ELF-1 (cell line): Measurements from ENCODE around the gene DAPP1.
"Not testable (repeated sequence)": the region's sequence is repeated elsewhere in the genome, so short reads cannot be mapped to it uniquely, and the experiment has no call there.

Source experiments
- DNase-seq: peaks from one replicate; pipeline ENCODE4 v3.0.0-alpha.2; 2016; ENCODE audit warnings: low read depth, low spot score

The DAPP1 gene

GRCh38 chr4:99824070-99824599 lies 7.5 kb downstream of the DAPP1 start:
- no peak for DNase-seq

GRCh38 chr4:99825272-99825671 lies 8.6 kb downstream of the DAPP1 start:
- DNase-seq: peak; percentile 26

DNA sequence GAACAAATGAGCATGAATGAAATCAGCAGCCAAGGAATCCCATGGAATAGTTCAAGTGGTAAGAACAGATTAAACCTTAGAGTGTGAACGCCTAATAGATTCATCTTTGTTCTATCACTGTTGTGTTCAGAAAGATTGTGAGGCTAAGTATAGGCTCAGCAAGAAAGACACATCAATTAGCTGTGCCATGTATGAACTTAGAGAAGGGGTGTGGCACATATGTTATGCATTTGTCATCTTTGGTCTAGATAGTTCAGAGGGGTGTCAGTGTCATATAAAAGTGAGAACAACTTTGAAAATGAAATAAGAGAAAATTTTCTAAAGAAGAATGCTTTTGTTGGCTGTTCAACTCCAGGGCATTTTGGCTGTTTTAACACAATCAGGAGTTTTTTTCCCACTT lies 9.4 kb downstream of the DAPP1 start:
- no peak for DNase-seq

- no peak for DNase-seq
These were observed 10.8 kb downstream of the DAPP1 start for GRCh38 chr4:99827454-99827853.

DNA sequence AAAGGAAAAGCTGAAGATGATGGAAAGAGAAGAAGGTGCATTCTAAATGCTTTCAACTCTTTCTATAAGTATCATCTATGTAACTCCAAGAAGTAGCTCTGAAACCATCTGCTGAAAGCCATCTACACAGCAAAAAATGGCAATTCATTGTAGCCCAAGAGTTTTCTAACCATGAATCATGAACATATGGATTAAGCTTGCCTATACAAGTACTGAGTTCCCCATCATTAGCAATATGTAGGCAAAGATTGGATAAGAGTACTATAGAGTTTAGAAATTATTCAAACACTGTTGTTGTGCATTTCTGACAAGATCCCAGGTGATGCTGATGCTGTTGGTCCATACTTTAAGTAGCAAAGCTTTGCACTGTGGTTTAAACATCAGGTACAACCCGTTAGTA lies 11.2 kb downstream of the DAPP1 start:
- DNase-seq: no peak

DNA sequence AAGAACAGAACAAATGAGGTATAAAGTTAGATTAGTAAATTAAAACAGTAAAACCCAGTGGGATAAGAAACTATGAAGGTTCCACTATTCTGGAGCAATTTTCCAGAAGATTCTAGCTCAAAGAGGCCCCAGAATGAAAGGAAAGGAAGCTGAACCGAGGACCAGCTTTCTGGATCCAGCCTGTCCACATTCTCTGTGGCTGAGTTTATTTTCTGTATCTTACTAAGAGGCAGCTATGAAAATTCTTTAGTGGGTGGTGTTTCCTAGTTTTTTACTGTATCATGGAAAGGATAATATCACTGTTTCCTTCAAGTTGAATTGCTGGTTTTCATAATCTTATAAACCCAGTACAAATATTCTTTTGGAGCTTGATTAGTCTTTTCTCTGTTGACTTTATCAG lies 11.8 kb downstream of the DAPP1 start:
- DNase-seq: no peak

GRCh38 chr4:99830051-99830450 lies 13.4 kb downstream of the DAPP1 start:
- DNase-seq: not testable (repeated sequence)

DNA sequence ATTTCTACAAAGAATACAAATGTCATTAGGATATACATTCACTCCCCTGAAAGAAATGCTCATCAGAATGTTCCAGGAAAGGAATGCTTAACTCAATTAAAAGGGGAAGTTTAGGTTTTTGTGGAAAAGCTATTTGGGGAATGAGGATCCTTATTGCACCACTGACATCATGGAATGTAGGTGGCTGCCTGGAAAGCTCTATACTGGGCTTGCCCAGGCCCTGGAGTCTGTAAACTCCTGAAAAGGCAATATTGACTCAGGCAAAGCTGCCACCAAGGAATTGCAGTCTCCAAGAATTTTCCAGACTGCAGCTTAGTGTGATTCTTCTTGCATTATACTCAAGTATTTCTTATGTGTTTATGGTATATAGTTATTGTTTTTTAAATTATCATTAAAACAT lies 15.7 kb downstream of the DAPP1 start:
- no peak for DNase-seq

GRCh38 chr4:99832758-99833157 lies 16.1 kb downstream of the DAPP1 start:
- DNase-seq: no peak

DNA sequence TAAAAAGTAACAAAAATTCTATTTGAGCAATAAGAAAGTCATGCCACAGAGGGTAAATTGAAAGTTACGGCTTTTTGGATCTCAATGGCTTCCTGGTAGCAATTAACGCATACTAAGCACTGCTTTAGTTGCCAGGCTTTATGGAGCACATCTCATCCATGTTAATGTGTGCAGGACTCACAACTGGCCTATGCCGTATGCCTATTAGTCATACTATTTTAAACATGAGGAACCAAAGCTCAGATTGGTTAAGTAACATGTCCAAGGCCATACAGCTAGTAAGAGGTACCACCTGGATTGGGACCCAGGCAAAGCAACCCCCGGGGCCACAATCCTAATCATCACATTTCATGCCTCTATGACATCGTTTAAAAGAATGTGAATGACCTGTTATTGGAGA lies 17.1 kb downstream of the DAPP1 start:
- DNase-seq: no peak

- DNase-seq: no peak
These were observed 17.9 kb downstream of the DAPP1 start for GRCh38 chr4:99834569-99834968.

- DNase-seq: no peak
These were observed 19.3 kb downstream of the DAPP1 start for GRCh38 chr4:99835942-99836341.

GRCh38 chr4:99838927-99839326 lies 22.3 kb downstream of the DAPP1 start:
- DNase-seq: no peak

DNA sequence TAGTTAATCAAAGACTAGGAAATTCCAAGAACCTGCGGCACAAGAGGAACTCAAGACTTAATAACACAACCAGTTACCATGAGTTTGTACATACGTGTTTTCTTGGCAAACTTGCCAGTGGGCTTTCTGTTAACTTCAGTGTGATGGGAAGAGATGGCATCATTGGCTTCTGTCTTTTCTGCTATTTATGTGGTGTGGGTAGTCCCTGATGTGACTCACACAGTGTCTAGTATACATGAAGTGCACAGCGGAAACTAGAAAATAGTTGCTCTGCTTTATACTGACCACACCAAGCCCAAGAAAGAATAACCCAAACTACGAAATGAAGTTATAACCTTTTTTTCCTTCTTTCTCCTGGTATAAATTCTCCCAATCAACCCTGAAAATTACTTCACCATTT lies 24.5 kb downstream of the DAPP1 start:
- DNase-seq: no peak

GRCh38 chr4:99843413-99843812 lies 26.8 kb downstream of the DAPP1 start:
- no peak for DNase-seq

- no peak for DNase-seq
These were observed 27.4 kb downstream of the DAPP1 start for GRCh38 chr4:99844048-99844447.

DNA sequence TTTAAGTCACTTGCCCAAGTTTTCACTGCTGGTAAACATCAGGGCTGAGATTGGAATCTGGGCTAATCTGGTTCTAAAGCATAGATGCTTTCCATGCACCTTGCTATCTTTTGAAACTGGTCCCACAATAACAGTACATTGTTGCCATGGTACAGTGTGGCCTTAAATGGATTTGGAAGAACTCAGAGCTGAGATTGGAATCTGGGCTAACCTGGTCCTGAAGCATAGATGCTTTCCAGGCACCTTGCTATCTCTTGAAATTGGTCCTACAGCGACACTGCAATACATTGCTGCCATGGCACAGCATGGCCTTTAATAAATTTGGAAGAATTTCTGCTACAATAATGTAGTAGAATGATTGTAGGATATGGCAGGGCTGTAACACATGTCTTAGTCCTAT lies 28.6 kb downstream of the DAPP1 start:
- no peak for DNase-seq

DNA sequence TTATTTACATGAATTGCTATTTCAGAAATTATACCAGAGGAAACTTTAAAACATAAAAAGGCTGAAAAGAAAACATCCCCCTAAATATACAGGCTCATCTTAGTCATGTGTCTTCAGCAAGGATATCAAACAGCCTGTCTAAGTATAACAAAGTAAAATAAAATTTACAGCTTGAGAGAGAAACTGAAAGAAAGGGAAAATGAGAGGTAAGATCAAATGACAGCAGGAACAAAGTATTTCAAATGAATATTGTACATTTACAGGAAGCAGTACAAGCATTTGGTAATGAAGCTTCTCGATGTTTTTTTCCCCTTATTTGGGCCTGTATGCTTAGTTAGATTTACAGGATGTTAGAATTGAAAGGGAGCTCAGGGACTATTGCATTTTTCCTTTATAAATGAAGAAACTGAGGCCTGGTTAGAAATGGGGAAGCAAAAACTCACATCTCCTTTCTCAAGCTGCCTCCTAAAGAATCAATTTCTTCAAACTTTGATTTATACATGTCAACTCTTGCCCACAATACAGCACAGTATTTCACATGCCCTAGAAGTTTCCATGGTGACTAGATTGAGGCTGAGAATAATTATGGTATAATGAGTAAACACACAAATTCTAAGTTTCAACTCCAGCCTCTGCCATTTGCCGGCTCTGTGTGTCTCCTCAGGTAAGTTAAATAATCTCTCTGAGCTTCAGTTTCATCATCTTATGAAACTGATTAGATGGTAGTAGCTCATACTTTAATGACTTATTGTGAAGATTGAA lies 29.3 kb downstream of the DAPP1 start:
- no peak for DNase-seq

DNA sequence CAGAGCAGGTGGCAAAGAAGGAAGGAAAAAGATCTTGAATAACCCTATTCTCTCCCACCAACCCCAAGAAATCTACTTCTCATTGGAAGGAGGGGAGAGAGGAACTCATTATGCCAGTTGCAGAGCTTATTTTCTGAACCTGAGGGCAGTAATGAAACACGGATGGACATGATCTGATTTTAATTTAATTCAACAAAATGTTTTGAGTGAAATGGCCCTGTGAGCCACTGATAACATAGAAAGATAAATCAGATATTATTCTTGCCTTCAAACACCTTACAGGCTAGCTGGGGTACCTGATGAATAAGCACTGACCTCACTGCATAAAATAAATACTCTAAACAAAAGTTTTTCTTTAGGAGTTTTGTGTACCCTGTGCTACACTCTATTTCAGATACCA lies 30.3 kb downstream of the DAPP1 start:
- DNase-seq: no peak

- no peak for DNase-seq
These were observed 30.8 kb downstream of the DAPP1 start for GRCh38 chr4:99847362-99847976.

GRCh38 chr4:99848591-99849001 lies 32.0 kb downstream of the DAPP1 start:
- no peak for DNase-seq

DNA sequence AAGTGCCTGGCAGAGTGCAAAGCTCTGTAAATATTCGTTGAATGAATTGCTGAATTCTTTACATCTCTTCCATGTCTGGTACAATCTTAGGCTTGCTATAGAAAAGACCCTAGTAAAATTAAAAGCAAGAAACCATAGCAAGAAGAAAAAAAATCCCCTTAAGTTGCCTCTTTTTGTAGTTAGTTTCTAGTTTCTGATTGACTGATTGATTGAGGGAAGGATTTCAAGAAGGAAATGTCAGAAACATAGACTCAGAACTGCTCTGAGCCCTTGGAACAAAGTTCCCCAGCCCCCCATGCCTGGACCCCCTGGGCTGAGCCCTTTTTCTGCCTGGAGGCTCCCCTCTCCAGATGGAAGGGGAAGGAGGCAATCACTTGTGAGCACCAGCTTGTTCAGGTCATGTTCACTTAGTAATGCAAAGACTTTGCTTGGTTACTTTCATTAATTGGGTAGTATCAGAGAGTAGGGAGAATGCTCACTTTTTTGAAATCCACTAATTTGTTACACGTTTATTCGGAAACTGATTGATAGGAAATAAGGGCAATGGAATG lies 35.6 kb downstream of the DAPP1 start:
- no peak for DNase-seq

GRCh38 chr4:99853190-99853589 lies 36.6 kb downstream of the DAPP1 start:
- DNase-seq: no peak
